SK-N-SH treated with all-trans-retinoic acid at 6 μM for 48 hours (cell line): ENCODE measurements around the gene R3HDM2.
A peak's percentile ranks its signal among the peaks of the same experiment; 100 is the strongest.

Experiments
- ATAC-seq: fragments of 200-7000 bp; cut with Tn5 transposase; 3 replicates; pipeline ENCODE4 v1.9.1; 2020; ENCODE audit warnings: mild to moderate bottlenecking, moderate library complexity
- ARNTL ChIP-seq: fragments of 450-650 bp; formaldehyde crosslinking; IDR thresholded peaks from 2 replicates; pipeline ENCODE4 v1.5.0; 2020; ENCODE audit warnings: low read depth, mild to moderate bottlenecking, moderate library complexity, borderline replicate concordance
- CREB5 ChIP-seq: fragments of 250-450 bp; sonication (Bioruptor Pico); IDR thresholded peaks from 2 replicates; pipeline ENCODE4 v1.5.1; 2020; ENCODE audit warnings: low read depth, mild to moderate bottlenecking, moderate library complexity
- CSDC2 ChIP-seq: fragments of 250-450 bp; sonication (Bioruptor Pico); IDR thresholded peaks from 2 replicates; pipeline ENCODE4 v1.5.0; 2020; ENCODE audit warnings: mild to moderate bottlenecking, moderate library complexity
- CSRNP3 ChIP-seq: fragments of 250-450 bp; sonication (Bioruptor Pico); IDR thresholded peaks from 2 replicates; pipeline ENCODE4 v1.5.1; 2021; ENCODE audit warnings: mild to moderate bottlenecking, moderate library complexity
- ESRRG ChIP-seq: fragments of 250-450 bp; sonication (Bioruptor Pico); IDR thresholded peaks from 2 replicates; pipeline ENCODE4 v1.6.1; 2021; ENCODE audit warnings: mild to moderate bottlenecking
- GLIS3 ChIP-seq: fragments of 250-450 bp; sonication (Bioruptor Pico); IDR thresholded peaks from 2 replicates; pipeline ENCODE4 v1.5.0; 2020; ENCODE audit warnings: mild to moderate bottlenecking, moderate library complexity
- ISL1 ChIP-seq: fragments of 250-450 bp; sonication (Bioruptor Pico); IDR thresholded peaks from 2 replicates; pipeline ENCODE4 v2.1.2; 2022; ENCODE audit warnings: mild to moderate bottlenecking, moderate library complexity
- PATZ1 ChIP-seq: fragments of 250-450 bp; sonication (Bioruptor Pico); IDR thresholded peaks from 2 replicates; pipeline ENCODE4 v1.8.0; 2020; ENCODE audit warnings: mild to moderate bottlenecking, moderate library complexity, borderline replicate concordance
- POU6F1 ChIP-seq: fragments of 250-450 bp; sonication (Bioruptor Pico); IDR thresholded peaks from 2 replicates; pipeline ENCODE4 v1.8.0; 2021; ENCODE audit warnings: low read depth, mild to moderate bottlenecking, moderate library complexity, borderline replicate concordance
- PPARA ChIP-seq: fragments of 250-450 bp; sonication (Bioruptor Pico); IDR thresholded peaks from 2 replicates; pipeline ENCODE4 v1.5.0; 2020; ENCODE audit warnings: mild to moderate bottlenecking, borderline replicate concordance
- RARB ChIP-seq: fragments of 250-450 bp; sonication (Bioruptor Pico); IDR thresholded peaks from 2 replicates; pipeline ENCODE4 v1.8.0; 2021; ENCODE audit warnings: mild to moderate bottlenecking, moderate library complexity
- TOX ChIP-seq: fragments of 250-450 bp; sonication (Bioruptor Pico); IDR thresholded peaks from 2 replicates; pipeline ENCODE4 v1.8.0; 2021; ENCODE audit warnings: mild to moderate bottlenecking, moderate library complexity, borderline replicate concordance
- TSHZ2 ChIP-seq: fragments of 250-450 bp; sonication (Bioruptor Pico); IDR thresholded peaks from 2 replicates; pipeline ENCODE4 v1.5.0; 2020; ENCODE audit warnings: mild to moderate bottlenecking, moderate library complexity
- ZC3H10 ChIP-seq: fragments of 250-450 bp; sonication (Bioruptor Pico); IDR thresholded peaks from 2 replicates; pipeline ENCODE4 v1.5.1; 2021; ENCODE audit warnings: mild to moderate bottlenecking, moderate library complexity
- ZFP3 ChIP-seq: fragments of 250-450 bp; sonication (Bioruptor Pico); IDR thresholded peaks from 2 replicates; pipeline ENCODE4 v1.5.0; 2020; ENCODE audit warnings: mild to moderate bottlenecking, moderate library complexity
- ZFP30 ChIP-seq: fragments of 450-650 bp; formaldehyde crosslinking; IDR thresholded peaks from 2 replicates; pipeline ENCODE4 v1.5.0; 2022; ENCODE audit warnings: mild to moderate bottlenecking, moderate library complexity
- ZNF565 ChIP-seq: fragments of 450-650 bp; formaldehyde crosslinking; conservative IDR thresholded peaks from 2 replicates; pipeline ENCODE4 v1.5.0; 2020; ENCODE audit warnings: low read depth, mild to moderate bottlenecking, moderate library complexity
- ZNF70 ChIP-seq: fragments of 450-650 bp; formaldehyde crosslinking; IDR thresholded peaks from 2 replicates; pipeline ENCODE4 v1.5.0; 2020; ENCODE audit warnings: mild to moderate bottlenecking, moderate library complexity
- ZNF8 ChIP-seq: fragments of 450-650 bp; formaldehyde crosslinking; IDR thresholded peaks from 2 replicates; pipeline ENCODE4 v1.5.0; 2020; ENCODE audit warnings: mild to moderate bottlenecking, moderate library complexity

R3HDM2 gene

GRCh38 chr12:57452937-57453509 lies 22.2 kb upstream of the R3HDM2 start:
- TF ChIP-seq ESRRG (CRISPR knock-in tag): no peak
- TF ChIP-seq PPARA (CRISPR knock-in tag): no peak
- TF ChIP-seq ARNTL: no peak
- TF ChIP-seq PATZ1 (CRISPR knock-in tag): no peak
- no peak for TF ChIP-seq ISL1 (CRISPR knock-in tag)
- TF ChIP-seq TOX: no peak
- TF ChIP-seq RARB (CRISPR knock-in tag): no peak
- ATAC-seq: peak; percentile 88

- no peak for TF ChIP-seq TOX
- no peak for TF ChIP-seq ZNF8 (CRISPR knock-in tag)
- TF ChIP-seq CREB5 (CRISPR knock-in tag): no peak
- TF ChIP-seq ZNF565: no peak
- TF ChIP-seq ZFP3 (CRISPR knock-in tag): no peak
- ATAC-seq: peak; percentile 62
These were observed 21.5 kb upstream of the R3HDM2 start for GRCh38 chr12:57452181-57452936.

- ATAC-seq: no peak
- TF ChIP-seq ZNF70: no peak
- no peak for TF ChIP-seq GLIS3 (CRISPR knock-in tag)
- no peak for TF ChIP-seq ZC3H10
- no peak for TF ChIP-seq POU6F1 (CRISPR knock-in tag)
- TF ChIP-seq ZFP30 (CRISPR knock-in tag): no peak
- no peak for TF ChIP-seq TOX
- no peak for TF ChIP-seq CREB5 (CRISPR knock-in tag)
These were observed 20.5 kb upstream of the R3HDM2 start for GRCh38 chr12:57451233-57451778.

- ATAC-seq: no peak
- no peak for TF ChIP-seq TOX
- TF ChIP-seq CSDC2 (CRISPR knock-in tag): no peak
- no peak for TF ChIP-seq ZFP30 (CRISPR knock-in tag)
- TF ChIP-seq ZFP3 (CRISPR knock-in tag): no peak
- no peak for TF ChIP-seq CSRNP3 (CRISPR knock-in tag)
- no peak for TF ChIP-seq ESRRG (CRISPR knock-in tag)
- no peak for TF ChIP-seq ZNF8 (CRISPR knock-in tag)
- TF ChIP-seq PATZ1 (CRISPR knock-in tag): no peak
- no peak for TF ChIP-seq TSHZ2 (CRISPR knock-in tag)
These were observed 19.2 kb upstream of the R3HDM2 start for GRCh38 chr12:57450057-57450456.
